ENCODE data around the gene SGTB.
"Not testable (repeated sequence)": the region's sequence is repeated elsewhere in the genome, so short reads cannot be mapped to it uniquely, and the experiment has no call there.

The SGTB gene

DNA sequence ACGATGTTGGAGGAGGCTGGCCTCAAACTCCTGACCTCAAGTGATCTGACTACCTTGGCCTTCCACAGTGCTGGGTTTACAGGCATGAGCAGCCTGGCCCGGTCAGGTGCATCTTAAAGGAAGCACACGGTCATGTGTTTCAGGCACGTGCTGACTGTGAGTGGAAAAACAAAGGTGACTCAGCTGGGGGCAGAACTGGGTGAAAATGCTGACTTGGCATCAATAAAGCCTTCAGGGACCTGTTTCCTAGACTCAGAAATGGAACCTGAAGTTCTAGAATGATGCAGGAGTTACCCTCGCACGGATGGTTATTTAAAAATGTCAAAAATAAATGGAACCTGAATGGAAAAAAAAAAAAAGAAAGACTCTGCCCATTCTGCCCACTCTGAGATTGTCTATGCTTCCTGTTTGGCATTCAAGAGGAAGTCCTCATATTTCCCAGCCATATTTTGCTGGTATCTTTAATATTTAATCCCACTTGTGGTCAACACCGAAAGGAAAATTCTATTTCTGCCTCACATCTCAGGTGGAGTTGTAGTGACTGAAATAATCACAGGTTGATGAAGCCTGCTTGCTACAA is 12.4 kb upstream of the SGTB start:
- not testable (repeated sequence) for DNase-seq (ENCODE audit: low read depth in 2 of 2)

DNA sequence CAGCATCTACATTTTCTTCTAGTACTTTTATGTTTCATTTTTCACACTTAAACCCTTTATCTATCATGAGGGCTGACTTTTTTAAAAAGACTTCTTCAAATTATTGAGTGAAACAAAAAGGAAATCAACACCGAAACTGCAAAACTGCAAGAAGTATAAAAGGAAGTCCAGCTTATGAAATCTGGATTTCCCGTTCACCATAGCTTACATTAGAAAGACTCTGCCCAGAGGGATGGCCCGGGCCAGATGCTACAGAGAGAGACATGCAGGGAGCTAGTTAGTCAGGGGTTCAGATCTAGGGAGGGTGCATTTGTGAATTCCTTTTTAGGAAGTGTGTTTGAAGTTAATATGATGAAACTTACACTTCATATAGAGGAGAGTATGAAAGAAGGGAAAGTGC is 10.1 kb upstream of the SGTB start:
- not testable (repeated sequence) for DNase-seq (ENCODE audit: low read depth in 2 of 2)

DNA sequence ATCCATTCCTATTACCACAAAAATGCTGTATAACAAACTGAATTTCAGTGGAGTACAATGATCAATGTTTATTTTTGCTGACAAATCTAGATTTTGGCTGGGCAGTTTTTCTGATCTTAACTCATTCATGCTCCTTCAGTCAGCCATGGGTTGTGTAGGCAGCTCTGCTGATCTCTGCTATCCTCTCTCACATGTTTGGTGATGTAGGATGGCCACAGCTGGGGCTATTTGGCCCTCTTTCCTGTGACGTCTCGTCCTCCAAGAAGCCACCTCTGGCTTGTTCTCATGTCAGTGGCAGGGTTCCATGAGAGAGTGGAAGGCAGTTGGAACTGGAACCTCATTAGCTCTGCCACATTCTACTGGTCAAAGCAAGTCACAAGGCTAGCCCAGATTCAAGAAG is 9.0 kb upstream of the SGTB start:
- DNase-seq (ENCODE audit: low read depth in 2 of 2) = no peak

DNA sequence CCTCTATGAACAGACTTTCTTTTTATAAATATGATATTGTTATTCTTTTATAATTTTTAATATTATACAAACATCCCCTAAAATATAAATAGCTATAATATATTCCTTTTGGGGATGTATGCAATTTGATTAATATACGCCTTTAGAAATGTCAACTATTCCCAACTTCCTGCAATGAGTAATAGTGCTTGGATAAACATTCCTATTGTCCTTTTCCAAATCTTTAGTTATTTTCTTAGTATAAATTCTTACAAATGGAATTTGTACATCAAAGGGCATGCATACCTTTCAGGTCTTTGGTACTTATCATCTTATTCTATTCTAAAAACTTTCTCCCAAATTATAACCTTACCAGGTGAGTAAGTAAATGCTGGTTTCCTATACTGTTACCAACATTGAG is 6.3 kb upstream of the SGTB start:
- DNase-seq (ENCODE audit: low read depth in 2 of 2) = no peak

DNA sequence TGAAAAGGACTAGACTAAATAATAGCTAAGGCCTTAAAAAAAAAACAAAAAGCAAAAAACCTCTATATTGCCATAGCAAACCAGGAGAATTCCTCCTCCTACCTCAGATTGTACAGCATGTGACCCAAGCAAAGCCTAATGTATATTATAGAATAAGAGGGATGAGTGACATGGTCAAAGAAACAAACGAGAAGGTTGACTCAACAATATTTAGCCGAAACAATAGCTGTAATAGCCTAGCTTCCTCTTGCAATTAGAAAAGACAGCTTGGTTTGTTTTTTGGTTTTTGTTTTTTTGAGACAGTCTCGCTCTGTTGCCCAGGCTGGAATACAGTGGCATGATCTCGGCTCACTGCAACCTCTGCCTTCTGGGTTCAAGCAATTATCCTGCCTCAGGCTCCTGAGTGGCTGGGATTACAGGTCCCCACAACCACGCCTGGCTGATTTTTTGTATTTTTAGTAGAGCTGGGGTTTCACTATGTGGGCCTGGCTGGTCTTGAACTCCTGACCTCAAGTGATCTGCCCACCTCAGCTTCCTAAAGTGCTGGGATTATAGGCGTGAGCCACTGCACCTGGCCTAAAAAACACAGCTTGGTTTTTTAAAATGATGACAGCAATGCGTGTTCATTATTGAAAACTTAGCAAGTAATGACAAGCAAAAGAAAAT is 5.7 kb upstream of the SGTB start:
- no peak for DNase-seq (ENCODE audit: low read depth in 2 of 2)

DNA sequence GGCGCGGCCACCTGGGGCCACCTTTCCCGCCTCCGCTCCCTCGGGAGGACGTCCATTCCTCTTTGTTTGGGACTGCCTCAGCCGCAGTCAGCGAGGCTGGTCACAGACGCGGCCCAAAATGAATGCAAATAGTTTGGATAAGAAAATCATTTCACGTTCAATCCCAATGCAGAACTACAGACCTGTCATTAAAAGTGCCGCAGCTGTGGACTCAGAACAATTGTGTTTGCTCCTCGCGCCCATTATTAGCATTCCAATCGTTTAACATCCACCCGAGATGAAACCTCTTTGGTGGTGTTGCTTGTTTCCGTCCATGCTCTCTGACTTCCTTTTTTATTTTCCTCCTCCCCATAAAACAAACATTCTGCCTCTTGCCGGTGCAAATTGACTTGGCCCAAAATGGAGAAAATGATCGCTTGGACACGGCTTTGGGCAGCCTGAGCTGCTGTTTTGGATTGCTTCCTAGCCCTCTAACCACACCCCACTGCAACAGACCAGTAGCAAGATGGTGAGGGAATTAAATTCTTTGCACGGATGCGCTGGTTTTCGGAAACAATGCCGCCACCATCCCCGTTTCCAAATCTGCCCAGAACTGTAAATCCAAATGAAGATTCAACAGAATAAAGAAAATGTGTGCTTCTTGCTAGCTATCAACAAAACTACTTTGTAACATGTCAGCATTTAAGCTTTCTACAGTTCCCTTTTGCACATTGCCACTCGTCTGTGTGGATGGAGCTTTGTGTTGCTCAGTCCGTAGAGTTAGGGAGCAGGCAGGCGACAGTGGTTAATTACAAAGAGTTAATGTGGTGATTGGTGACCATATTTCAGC is 880 bp upstream of the SGTB start:
- DNase-seq (ENCODE audit: low read depth in 2 of 2) = no peak

DNA sequence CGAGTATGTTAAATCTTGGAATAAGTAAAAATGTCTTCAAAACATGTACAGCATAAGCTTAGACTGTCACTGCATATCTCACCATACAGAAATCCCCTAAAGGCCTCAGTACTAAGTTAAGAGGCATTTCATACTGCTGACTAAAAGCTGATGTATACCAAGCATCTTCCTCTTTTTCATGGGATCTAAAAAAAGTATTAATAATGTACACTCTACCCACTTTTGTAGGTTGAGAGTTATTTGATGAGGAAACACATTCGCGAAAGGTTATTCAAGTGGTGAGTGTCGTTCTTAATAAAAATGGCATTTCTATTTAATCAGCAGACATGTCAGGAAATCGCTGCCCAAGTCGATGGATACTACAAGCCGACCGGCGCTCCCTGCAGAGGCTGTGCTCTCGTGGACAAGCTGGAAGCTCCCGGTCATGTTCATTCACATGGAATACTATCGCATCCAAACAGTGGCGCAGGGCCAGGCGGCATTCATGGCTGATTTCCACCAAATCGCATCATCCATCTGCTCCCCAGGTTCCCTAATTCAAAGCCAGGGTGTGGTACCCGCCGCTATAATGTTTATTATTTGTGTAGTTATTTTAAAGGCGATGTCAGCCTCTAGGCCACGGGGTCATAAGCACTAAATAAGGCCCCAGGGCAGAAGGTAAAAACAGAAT is 724 bp downstream of the SGTB start:
- no peak for DNase-seq (ENCODE audit: low read depth in 2 of 2)

DNA sequence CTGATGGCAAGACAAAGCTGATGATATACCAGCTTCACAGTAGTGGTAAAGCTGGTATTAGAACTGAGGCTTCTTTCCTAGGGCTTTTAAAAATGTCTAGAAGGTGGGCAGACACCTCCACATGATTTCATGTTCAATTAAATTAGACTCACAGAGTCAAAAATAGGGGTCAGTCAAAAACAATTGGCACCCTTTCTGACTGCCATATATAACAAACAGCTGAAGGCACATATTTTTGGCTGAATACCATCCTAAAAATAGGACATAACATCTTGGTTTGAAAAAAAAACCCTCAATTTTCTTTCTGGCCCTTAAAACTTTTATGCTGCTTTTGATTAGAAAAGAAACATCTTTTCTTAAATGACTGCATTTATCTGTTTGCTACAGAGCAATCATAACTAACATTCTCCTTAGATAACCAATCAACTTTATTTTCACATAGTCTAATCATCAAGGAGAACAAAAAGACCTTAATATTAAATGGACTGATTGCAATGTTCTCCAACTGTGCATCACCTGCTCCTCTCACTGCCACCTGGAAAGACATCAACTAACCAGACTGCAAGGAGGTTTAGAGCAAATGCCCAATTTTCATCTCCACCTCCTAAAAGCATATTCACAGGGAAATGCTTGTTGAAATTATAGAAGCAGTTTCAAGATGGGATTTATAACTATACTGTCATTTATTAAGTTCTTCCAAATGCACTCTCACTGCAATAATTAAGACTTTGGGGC is 3.2 kb downstream of the SGTB start:
- DNase-seq (ENCODE audit: low read depth in 2 of 2) = no peak

DNA sequence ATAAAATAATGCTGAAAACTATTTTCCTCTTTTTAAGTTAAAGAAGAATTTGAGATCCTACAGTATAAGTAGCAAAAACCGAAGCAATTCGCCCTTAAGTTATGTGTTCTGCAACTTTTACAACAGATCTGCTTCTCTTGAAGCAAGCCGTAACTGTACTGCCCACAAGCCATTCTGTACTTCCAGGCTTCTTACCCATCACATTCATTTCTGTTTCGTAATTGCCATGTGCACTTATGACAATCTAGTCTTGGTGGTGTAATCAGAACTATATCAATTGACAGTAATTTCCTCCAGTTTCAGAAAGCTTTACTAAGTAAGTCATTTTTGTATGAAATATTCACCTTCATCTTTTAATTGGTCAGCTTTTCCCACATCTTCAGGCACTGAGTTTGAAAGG is 13.8 kb downstream of the SGTB start:
- no peak for DNase-seq (ENCODE audit: low read depth in 2 of 2)

DNA sequence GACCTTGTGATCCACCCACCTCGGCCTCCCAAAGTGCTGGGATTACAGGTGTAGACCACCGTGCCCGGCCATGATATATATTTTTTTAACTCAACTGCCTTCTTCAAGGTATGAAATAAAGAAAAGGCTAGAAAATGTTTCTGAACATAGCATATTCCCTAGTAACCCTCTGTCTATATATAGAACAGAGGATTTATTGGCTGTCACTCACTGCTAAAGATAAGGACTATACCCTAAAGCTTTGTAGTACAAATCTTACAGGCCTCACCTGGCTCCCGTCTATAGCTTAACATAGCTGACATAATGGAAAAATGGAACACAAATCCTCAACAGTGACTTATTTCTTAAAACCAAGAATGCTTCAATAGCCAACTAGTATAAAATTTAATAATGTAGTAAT is 14.2 kb downstream of the SGTB start:
- DNase-seq (ENCODE audit: low read depth in 2 of 2) = no peak

DNA sequence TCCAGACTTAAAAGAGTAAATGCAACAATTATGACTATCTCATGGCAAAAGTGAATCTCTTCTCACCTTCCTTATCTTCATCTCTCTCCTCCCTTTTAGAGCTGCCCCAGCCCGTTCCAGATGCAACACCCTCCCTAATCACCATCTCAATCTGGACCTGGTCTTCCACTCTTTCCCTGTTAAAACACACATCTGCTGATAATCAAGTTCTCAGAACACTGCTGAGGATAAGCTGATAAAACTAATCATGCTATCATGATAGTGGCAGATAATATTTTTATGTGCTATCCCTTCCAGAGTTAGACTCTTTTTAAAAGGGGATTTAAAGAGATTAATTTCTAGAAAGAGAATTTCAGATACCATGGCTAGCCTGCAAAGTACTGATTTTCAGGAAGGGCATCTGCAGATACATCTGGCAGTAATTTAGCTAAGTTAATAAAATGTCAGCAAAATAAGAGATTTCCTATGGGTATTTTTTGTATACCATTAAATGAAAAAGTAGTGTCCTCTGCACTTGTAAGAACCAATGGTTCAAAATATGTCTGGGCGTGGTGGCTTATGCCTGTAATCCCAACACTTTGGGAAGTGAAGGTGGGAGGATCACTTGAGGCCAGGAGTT is 17.2 kb downstream of the SGTB start:
- DNase-seq (ENCODE audit: low read depth in 2 of 2) = no peak

DNA sequence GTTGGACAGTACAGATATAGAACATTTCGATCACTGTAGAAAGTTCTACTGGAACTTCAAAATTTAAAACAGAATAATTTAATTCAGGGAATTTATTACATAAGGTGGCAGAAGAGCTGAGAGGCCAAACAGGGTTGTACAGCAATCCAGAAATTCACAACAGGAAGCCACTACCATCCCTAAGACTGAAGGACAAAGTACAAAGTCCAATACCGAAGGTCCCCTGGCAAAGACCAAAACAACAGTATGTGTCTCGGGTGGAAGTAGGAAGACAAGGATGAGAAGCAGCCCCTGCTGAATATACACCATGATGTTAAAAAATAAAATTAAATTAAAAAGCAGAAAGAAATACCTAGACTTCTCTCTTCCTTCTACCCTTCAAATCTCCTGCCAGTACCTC is 19.9 kb downstream of the SGTB start:
- no peak for DNase-seq (ENCODE audit: low read depth in 2 of 2)

DNA sequence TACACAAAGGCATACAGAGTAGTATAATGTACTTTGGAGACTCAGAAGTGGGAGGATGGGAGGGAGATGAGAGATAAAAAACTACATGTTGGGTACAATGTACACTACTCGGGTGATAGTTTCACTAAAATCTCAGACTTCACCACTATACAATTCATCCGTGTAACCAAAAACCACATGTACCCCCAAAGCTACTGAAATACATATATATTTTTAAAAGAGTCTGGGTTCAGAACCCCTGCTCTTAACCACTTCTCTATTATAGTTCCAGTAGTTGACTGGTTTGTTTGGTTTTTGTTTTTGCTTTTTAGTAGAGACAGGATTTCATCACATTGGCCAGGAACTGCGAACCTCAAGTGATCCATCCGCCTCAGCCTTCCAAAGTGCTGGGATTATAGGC is 22.6 kb downstream of the SGTB start:
- DNase-seq (ENCODE audit: low read depth in 2 of 2) = no peak

DNA sequence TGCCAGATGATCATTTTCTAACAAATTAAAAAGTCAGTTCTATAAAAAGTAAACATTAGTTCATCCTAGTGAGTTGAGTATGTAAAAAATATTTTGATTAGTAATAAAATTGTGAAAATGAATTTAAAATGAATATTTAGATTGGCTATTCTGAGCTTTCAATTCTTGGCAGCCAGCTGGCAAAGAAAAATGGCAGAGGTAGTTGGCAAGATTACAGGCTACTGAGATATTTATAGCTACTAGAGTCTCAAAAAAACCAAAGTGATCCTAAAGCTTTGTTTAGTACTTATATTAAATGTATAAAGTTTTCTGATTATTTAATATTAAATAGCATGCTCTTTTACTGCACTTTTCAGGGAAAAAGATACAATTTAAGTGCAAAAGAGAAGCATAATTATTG is 25.0 kb downstream of the SGTB start:
- DNase-seq (ENCODE audit: low read depth in 2 of 2) = no peak

DNA sequence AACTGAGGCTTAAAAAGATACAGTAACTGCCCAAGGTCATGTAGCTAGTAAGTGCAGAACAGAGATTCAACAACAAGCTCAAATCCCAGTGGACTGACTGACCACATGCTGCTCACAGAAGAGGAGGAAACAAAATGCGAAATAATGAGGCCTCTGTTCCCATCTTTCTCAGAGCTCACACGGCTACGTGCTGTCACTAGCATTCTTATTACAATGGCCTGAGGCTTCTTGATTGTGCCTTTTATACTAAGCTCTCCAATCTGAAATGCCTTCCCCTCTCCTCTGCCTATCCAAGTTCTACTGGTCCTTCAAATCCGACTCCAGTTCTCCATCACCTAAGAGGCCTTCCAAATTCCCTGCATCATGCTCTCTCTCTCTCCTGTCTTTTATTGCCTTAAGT is 26.0 kb downstream of the SGTB start:
- DNase-seq (ENCODE audit: low read depth in 2 of 2) = no peak

DNA sequence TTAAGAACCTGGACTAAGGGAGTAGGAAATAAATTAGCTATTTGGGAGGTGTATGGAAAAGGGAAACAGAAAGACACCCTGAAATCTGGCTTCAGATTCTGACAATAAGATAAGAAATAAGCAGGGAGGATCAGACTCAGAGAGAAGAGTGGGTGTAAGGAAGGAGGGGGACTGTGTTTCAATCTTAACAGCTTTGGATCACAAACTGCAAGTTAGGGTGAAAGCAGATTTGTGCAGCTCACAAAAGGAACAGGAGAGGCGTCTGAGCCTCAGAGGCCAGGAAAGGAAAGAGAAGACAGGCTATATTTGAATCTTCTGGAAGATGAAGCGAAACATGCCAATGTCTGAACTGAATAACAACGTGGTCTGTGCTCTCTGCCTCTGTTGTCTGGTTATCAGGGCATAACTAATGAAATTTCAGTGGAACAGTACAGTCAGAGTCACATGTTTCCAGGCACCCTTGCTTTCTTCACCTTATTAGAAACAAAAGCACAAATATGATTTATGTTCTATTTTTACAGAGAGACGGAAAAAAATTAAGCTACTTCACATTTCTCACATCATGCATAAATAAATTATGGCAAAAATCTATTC is 26.6 kb downstream of the SGTB start:
- DNase-seq (ENCODE audit: low read depth in 2 of 2) = no peak

DNA sequence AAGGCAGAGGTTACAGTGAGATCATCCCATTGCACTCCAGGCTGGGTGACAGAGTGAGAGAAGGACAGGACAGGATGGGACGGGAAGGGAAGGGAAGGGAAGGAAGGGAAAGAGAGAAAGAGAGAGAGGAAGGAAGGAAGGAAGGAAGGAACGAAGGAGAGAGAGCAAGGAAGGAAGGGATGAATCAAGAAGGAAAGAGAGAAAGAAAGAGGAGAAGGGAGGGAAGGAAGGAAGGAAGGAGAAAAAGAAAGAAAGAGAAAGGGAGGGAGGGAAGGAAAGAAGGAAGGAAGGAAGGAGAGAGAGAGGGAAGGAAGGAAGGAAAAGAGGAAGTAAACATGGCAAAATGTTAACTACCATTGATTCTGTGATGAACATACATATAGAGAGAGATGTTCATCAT is 28.8 kb downstream of the SGTB start:
- DNase-seq (ENCODE audit: low read depth in 2 of 2) = no peak

DNA sequence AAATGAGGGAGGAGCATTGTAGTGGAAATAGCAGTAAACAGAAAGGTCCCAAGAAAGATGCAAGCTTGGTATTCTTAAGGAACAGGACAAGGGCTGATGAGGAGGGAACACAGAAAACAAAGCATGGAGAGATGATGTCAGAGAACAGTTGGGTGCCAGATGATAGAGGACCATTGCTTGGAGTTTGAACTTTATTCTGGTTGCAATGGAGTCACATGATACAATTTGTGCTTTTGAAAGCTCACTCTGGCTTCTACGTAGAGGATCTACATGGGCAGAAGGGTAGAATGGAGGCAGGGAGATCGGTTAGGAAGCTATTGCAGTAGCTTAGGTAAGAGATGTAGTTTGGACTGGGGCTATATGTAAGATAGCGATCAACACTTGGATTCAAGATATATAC is 39.8 kb downstream of the SGTB start:
- DNase-seq (ENCODE audit: low read depth in 2 of 2) = no peak

DNA sequence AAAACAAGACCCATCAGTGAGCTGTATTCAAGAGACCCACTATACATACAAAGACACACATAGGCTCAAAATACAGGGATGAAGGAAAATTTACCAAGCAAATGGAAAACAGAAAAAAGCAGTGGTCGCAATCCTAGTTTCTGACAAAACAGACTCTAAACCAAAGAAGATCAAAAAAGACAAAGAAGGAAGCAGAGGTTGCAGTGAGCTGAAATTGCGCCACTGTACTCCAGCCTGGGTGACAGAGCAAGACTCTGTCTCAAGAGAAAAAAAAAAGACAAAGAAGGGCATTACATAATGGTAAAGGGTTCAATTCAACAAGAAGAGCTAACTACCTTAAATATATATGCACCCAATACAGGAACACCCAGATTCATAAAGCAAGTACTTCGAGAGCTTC is 45.9 kb downstream of the SGTB start:
- not testable (repeated sequence) for DNase-seq (ENCODE audit: low read depth in 2 of 2)

DNA sequence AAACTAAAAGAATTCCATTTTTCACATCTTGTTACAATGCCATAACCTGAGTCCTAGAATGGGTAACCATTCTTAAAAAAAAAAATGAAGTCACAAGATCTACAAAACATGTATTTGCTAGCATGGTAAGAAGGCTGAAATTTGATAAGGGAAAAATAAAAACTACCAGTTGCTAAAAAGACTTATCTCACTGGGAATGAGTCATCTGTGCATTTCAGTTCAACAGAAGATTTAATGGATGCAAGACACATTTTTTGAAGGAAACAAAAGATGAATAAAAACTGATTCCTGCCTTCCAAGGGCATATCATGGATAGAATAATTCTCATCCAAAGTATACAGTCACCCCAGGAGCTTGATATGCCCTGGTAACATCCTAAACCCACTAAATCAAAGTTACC is 47.2 kb downstream of the SGTB start:
- DNase-seq (ENCODE audit: low read depth in 2 of 2) = no peak

DNA sequence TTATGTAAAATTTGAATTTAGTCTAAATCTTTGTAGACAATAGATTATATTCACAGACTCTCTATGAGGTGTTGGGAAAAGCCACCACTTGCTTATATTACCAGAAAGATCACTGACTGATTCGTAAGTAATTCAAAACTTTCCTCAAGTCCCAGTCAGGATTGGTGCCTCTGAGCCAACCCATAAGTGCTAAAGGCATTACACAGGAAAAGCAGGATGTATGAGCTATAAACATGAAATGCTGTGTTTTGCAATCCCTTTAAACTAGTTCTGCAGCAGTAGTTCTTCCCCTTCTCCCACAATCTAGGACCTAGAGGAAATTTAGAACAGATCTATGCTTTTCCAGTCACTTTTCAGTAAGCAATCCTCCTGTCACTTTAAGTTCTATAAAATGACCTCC is 49.1 kb downstream of the SGTB start:
- no peak for DNase-seq (ENCODE audit: low read depth in 2 of 2)
